Measurements from ENCODE around the gene RNF220. TPM values are rescaled to one million over a fixed set of nuclear protein-coding genes. Genes with fewer than 3 reads are reported as not detected.

RNF220 gene
- total and polyA plus RNA-seq, 2 of the 13 experiments (the other 11 are each of a cell fraction or from before 2014, with no cell fraction given), result 48.2 to 72.1 TPM

GRCh38 chr1:44587796-44588460 lies 182.9 kb downstream of the RNF220 start:
- DNase-seq (ENCODE audit: low spot score) (peak; percentile 51), FAIRE-seq (no peak), ATAC-seq (peak; percentile 70)
- Histone ChIP-seq H3K79me2 (ENCODE audit: insufficient read depth, low read length) (no peaks in the 10 kb centered on the region), H3K4me2 (ENCODE audit: low read depth, low read length) (no peak overlapping the region), H3K4me1 (ENCODE audit: insufficient read depth, low read length) (peaks cover 17% of the 10 kb centered on the region), H3K9ac (ENCODE audit: insufficient read depth, low read depth, low read length) (no peak overlapping the region), H3K9me3 (ENCODE audit: low read length) (no peaks in the 10 kb centered on the region), H4K20me1 (ENCODE audit: insufficient read depth, low read length) (no peaks in the 10 kb centered on the region; the same call in 1 of the 2 replicates), H2AFZ (ENCODE audit: low read length) (no peak overlapping the region), H3K4me3 (replicated peaks in 1 of 3; ENCODE audit: insufficient read depth in 1 of 3, low read depth in 2 of 3, low read length in 3 of 3) (no peak overlapping the region), H3K27me3 (ENCODE audit: control insufficient read depth in 1 of 2, insufficient read depth in 2 of 2, low read length in 2 of 2) (peaks cover 0 to 9% of the 10 kb centered on the region in 2 experiments; a peak in 2 of 5 replicates), H3K36me3 (replicated peaks in 1 of 2; ENCODE audit: control insufficient read depth in 1 of 2, insufficient read depth in 2 of 2, low read length in 2 of 2) (no peaks in the 10 kb centered on the region; a peak in 1 of 5 replicates), H3K27ac (ENCODE audit: extremely low read length, insufficient read depth, low read length) (no peak overlapping the region)
- in situ Hi-C loops (cut with HindIII; ENCODE audit: extremely low pct_ligation_motif_present, low pct_unique_long_range_greater_than_20kb) (loop anchor here (25.0 kb wide), 1 partner anchor 376 kb away; the partner anchor contains the start of gene DMAP1), intact Hi-C loops (cut with micrococcal nuclease; ENCODE audit: unreplicated experiment) (no loop called here)
- ChIA-PET POLR2A (no interaction called here), CTCF (ENCODE audit: low intra/inter-chr PET ratio, low total read pairs) (no interaction called here)
- WGBS (ENCODE audit: low lambda C conversion rate), result 75% methylated on average over 6 of the region's 17 CpGs
- BruUV-seq (replicated peaks), result no TSS peak
- TF ChIP-seq GLI4 (CRISPR knock-in tag; IDR thresholded peaks at IDR 0.05; ENCODE audit: borderline replicate concordance), result no peak
- TF ChIP-seq ELF1 (CRISPR knock-in tag; IDR thresholded peaks at IDR 0.05), result no peak
- TF ChIP-seq ZNF737 (CRISPR knock-in tag; IDR thresholded peaks at IDR 0.05; ENCODE audit: borderline replicate concordance), result no peak
- no peak for TF ChIP-seq TCF7 (IDR thresholded peaks at IDR 0.05; ENCODE audit: low read depth)
- no peak for TF ChIP-seq ZNF296 (CRISPR knock-in tag; conservative IDR thresholded peaks at IDR 0.05)
- no peak for TF ChIP-seq NFKBIZ (CRISPR knock-in tag; IDR thresholded peaks at IDR 0.05)
- no peak for TF ChIP-seq ZNF264 (CRISPR knock-in tag; IDR thresholded peaks at IDR 0.05)
- TF ChIP-seq SNAI1 (CRISPR knock-in tag; IDR thresholded peaks at IDR 0.05; ENCODE audit: borderline replicate concordance), result no peak
- no peak for TF ChIP-seq ATRX (CRISPR knock-in tag; IDR thresholded peaks at IDR 0.05; ENCODE audit: borderline replicate concordance)
- TF ChIP-seq CC2D1A (CRISPR knock-in tag; IDR thresholded peaks at IDR 0.05), result no peak
- no peak for TF ChIP-seq TBX2 (CRISPR knock-in tag; IDR thresholded peaks at IDR 0.05; ENCODE audit: borderline replicate concordance)
- no peak for TF ChIP-seq ZC3H13 (CRISPR knock-in tag; IDR thresholded peaks at IDR 0.05)
- no peak for TF ChIP-seq ZBTB25 (CRISPR knock-in tag; IDR thresholded peaks at IDR 0.05)
- TF ChIP-seq ZBTB33 (CRISPR knock-in tag; IDR thresholded peaks at IDR 0.05), result peak; percentile 84
- TF ChIP-seq TFAP4 (IDR thresholded peaks at IDR 0.05; ENCODE audit: borderline replicate concordance, low read depth), result peak; percentile 13; the same call in 1 of the 2 replicates
- no peak for TF ChIP-seq HOXA9 (CRISPR knock-in tag; IDR thresholded peaks at IDR 0.05; ENCODE audit: borderline replicate concordance)
- TF ChIP-seq ZBTB21 (CRISPR knock-in tag; IDR thresholded peaks at IDR 0.05), result no peak
- no peak for TF ChIP-seq HDAC2 (CRISPR knock-in tag; IDR thresholded peaks at IDR 0.05)
